ENCODE results near the gene G6PD. TPM values are rescaled to one million over a fixed set of nuclear protein-coding genes. Genes with fewer than 3 reads are reported as not detected.

The G6PD gene
- total RNA-seq, 1 donor from 2014 or later: 84.4 TPM

DNA sequence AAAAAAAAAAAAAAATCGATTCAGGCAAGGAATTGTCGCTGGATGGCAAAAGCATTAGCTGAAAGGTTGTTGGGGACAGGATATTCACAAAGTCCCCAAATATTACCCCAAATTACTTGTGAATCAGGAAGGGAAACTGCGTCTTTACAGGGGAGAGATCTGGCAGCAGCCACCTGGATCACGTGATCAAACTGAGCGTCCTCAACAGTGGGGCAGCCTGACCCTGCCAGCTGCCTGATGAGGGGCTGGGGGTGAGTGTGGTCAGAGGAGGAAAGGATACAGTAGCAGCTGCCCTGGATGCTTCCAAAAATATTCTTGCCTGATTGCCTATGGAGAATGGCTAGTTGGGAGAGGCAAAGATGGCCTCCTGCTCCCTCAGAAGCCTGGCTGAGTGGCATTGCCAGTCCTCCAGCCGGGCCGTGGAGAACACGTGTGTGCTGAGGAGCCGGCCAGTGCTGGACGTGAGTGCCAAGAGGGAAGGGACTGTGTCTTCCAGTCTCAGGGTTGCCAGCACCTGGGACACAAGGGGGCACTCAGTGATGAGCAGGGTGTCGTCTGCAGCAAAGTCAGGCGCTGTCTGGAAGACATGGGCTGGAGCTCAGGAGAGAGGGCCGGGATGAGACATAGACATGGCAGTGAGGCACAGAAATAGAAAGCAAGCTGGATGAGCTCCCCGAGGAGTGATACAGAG, 64.6 kb downstream of the G6PD start:
- Mint-ChIP-seq H3K4me1 (no peaks in the 10 kb centered on the region), H3K27ac (ENCODE audit: unreplicated experiment) (peak overlapping the region; percentile 19), H3K9me3 (no peaks in the 10 kb centered on the region)

More for the DNA sequence above, 64.6 kb downstream of the G6PD start:
- Mint-ChIP-seq H3K4me3 (peak overlapping the region; percentile 79), H3K27me3 (ENCODE audit: low read depth) (no peaks in the 10 kb centered on the region), H3K36me3 (ENCODE audit: low read depth) (peaks cover 10% of the 10 kb centered on the region)
- DNase-seq (ENCODE audit: low read depth, low spot score): no peak
- TF ChIP-seq, protein P1, sequence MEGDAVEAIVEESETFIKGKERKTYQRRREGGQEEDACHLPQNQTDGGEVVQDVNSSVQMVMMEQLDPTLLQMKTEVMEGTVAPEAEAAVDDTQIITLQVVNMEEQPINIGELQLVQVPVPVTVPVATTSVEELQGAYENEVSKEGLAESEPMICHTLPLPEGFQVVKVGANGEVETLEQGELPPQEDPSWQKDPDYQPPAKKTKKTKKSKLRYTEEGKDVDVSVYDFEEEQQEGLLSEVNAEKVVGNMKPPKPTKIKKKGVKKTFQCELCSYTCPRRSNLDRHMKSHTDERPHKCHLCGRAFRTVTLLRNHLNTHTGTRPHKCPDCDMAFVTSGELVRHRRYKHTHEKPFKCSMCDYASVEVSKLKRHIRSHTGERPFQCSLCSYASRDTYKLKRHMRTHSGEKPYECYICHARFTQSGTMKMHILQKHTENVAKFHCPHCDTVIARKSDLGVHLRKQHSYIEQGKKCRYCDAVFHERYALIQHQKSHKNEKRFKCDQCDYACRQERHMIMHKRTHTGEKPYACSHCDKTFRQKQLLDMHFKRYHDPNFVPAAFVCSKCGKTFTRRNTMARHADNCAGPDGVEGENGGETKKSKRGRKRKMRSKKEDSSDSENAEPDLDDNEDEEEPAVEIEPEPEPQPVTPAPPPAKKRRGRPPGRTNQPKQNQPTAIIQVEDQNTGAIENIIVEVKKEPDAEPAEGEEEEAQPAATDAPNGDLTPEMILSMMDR (conservative IDR thresholded peaks at IDR 0.05): no peak

Other genes with a start within 250 kb of the G6PD start
- gene FLNA, start 172.2 kb downstream of the G6PD start, total RNA-seq: 786 and 809 TPM in 2 replicates
- 54.3 and 56.8 TPM in 2 replicates for gene EMD, start 167.6 kb downstream of the G6PD start, total RNA-seq
- gene RPL10, start 148.5 kb downstream of the G6PD start, total RNA-seq: 2,853 and 2,857 TPM in 2 replicates
- gene DNASE1L1, start 137.6 kb downstream of the G6PD start, total RNA-seq: 9.3 and 11.5 TPM in 2 replicates
- 45.7 and 47.1 TPM in 2 replicates for gene TAFAZZIN, start 135.3 kb downstream of the G6PD start, total RNA-seq
- 78.2 and 79.8 TPM in 2 replicates for gene ATP6AP1, start 118.2 kb downstream of the G6PD start, total RNA-seq
- 206 and 210 TPM in 2 replicates for gene GDI1, start 109.7 kb downstream of the G6PD start, total RNA-seq
- 68.8 and 69.0 TPM in 2 replicates for gene FAM50A, start 102.7 kb downstream of the G6PD start, total RNA-seq
- 74.1 and 75.1 TPM in 2 replicates for gene PLXNA3, start 88.6 kb downstream of the G6PD start, total RNA-seq
- 20.7 and 22.6 TPM in 2 replicates for gene LAGE3, start 67.6 kb downstream of the G6PD start, total RNA-seq
- 39.2 and 39.5 TPM in 2 replicates for gene UBL4A, start 60.2 kb downstream of the G6PD start, total RNA-seq
- gene SLC10A3, start 56.2 kb downstream of the G6PD start, total RNA-seq: 7.8 TPM in 2 replicates
- gene FAM3A, start 30.6 kb downstream of the G6PD start, total RNA-seq: 25.8 and 29.9 TPM in 2 replicates
- gene IKBKG, start 774 bp upstream of the G6PD start, total RNA-seq: 20.3 and 21.3 TPM in 2 replicates
- not detected in 2 replicates for gene CTAG1A, start 38.3 kb upstream of the G6PD start, total RNA-seq
- not detected in 2 replicates for gene CTAG1B, start 72.4 kb upstream of the G6PD start, total RNA-seq
- gene CTAG2, start 106.7 kb upstream of the G6PD start, total RNA-seq: not detected in 2 replicates
- gene GAB3, start 204.2 kb upstream of the G6PD start, total RNA-seq: 0.07 and 0.12 TPM in 2 replicates
- gene DKC1, start 216.0 kb upstream of the G6PD start, total RNA-seq: 81.0 and 83.5 TPM in 2 replicates

Data from neural crest cell (in vitro differentiated cells).